ENCODE measurements around the gene WNT7A.
"Not testable (repeated sequence)": the region's sequence is repeated elsewhere in the genome, so short reads cannot be mapped to it uniquely, and the experiment has no call there.

WNT7A gene

GRCh38 chr3:13865106-13865505, 14.8 kb downstream of the WNT7A start:
- no peak for DNase-seq

GRCh38 chr3:13863965-13864595, 15.8 kb downstream of the WNT7A start:
- no peak for DNase-seq

GRCh38 chr3:13863382-13863952, 16.4 kb downstream of the WNT7A start:
- no peak for DNase-seq

DNA sequence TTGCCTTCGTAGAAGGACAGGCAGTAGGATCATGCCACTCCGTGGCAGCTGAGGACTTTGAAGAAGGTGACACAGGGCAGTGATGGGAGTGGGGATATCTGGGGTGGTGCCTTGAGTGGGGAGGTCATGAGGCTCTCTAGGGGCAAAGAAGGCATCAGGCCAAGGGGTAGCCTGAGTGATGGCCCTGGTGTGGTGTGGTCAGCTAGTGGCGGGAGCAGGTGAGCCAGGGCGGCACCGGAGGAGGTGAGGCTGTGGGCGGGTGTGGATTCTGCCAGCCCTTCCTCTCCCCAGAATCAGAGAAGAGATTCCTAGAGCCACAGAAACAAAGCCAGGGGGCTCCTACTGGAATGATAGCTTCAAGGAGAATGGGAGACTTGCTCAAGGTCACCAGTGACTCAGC, 18.4 kb downstream of the WNT7A start:
- DNase-seq: no peak

GRCh38 chr3:13860001-13860400, 19.9 kb downstream of the WNT7A start:
- no peak for DNase-seq

DNA sequence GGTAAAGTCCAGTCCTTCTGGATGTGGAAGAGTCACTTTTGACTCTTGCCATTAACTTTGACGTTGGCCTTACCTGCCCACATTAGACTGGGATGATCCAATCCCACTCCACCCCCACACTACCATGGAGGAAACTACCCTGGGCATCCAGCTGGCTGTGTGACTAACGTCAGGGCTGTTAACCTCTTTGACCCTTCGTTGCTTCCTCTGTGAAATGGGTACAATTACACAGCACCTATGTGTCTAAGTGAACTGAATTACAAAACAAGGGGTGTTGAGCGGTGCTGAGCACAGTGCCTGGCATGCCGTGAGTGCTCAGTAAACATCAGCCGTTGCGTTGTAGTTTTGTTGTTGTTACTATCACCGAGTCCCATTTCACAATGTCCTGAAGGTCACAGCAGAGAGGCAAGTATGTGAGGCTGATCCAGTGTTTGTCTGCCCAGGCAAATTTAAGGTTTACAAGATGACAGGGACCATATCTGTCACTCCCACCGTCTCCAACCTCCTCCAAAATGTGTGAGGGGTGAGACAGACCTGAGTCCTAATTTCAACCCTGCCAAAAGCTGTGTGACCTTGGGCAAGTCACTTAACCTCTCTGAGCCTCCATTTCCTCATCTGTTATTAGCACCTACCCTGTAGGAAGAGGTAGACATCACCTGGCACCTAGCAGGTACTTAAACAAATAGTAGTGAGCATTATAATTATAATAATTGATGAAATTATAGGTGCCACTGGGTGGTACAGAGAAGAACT, 20.9 kb downstream of the WNT7A start:
- DNase-seq: no peak

GRCh38 chr3:13857702-13858380, 22.0 kb downstream of the WNT7A start:
- DNase-seq: no peak

GRCh38 chr3:13856628-13857027, 23.2 kb downstream of the WNT7A start:
- DNase-seq: not testable (repeated sequence)

DNA sequence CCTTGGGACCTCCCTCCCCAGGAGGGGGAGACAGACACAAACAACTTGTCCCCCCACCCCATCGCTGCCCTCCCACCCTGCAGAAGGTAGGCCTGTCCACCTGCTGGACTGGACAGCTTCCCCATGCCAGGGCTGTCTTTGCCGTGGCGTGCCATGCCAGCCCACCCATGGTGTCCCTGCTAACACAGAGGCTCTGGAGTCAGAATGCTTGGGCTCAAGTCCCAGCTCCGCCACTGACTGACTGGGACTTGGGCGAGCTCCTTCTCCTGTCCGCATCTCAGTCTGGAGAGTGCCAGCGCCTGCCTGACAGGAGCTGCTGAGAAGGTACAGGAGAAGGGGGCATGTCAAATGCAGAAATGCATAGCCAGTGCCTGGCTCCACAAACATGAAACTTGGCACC, 23.9 kb downstream of the WNT7A start:
- no peak for DNase-seq

GRCh38 chr3:13854492-13854891, 25.4 kb downstream of the WNT7A start:
- DNase-seq: no peak

DNA sequence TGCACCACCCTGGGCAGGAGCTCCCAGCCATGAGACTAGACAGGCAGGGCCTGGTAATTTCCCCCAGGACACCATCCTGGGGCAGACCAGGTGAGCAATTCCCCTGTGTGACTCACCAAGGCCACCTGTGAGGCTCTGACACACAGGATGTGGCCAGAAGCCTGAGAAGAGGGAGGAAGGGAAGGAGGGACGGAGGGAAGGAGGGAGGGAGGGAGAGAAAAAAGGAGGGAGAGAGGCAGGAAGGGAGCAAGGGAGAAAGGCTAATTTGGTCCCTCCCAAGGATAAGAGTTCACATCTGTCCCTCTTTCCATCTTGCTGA, 25.9 kb downstream of the WNT7A start:
- peak; percentile 8 for DNase-seq

- no peak for DNase-seq
Measured at GRCh38 chr3:13853256-13853977, 26.5 kb downstream of the WNT7A start.

- DNase-seq: no peak
Measured at GRCh38 chr3:13852638-13853009, 27.2 kb downstream of the WNT7A start.

GRCh38 chr3:13851997-13852637, 27.8 kb downstream of the WNT7A start:
- DNase-seq: no peak

GRCh38 chr3:13851091-13851849, 28.6 kb downstream of the WNT7A start:
- DNase-seq: no peak

- DNase-seq: no peak
Measured at GRCh38 chr3:13850161-13850945, 29.5 kb downstream of the WNT7A start.

DNA sequence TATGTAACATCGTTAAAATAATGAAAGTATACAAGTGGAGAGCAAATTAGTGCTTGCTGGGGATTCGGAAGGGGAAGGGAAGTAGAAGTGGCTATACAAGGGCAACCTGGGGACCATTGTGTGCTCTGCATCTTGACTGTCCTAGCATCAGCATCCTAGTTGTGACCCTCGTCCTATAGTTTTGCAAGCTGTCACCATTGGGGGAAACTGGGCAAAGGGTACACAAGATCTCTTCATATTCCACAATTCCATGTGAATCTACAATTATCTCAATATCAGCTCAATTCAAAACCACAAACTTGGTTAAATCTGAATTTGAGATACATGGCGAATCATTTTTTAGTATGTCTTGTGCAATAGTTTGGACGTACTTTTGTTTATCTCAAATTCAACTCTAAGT, 30.9 kb downstream of the WNT7A start:
- DNase-seq: no peak

DNA sequence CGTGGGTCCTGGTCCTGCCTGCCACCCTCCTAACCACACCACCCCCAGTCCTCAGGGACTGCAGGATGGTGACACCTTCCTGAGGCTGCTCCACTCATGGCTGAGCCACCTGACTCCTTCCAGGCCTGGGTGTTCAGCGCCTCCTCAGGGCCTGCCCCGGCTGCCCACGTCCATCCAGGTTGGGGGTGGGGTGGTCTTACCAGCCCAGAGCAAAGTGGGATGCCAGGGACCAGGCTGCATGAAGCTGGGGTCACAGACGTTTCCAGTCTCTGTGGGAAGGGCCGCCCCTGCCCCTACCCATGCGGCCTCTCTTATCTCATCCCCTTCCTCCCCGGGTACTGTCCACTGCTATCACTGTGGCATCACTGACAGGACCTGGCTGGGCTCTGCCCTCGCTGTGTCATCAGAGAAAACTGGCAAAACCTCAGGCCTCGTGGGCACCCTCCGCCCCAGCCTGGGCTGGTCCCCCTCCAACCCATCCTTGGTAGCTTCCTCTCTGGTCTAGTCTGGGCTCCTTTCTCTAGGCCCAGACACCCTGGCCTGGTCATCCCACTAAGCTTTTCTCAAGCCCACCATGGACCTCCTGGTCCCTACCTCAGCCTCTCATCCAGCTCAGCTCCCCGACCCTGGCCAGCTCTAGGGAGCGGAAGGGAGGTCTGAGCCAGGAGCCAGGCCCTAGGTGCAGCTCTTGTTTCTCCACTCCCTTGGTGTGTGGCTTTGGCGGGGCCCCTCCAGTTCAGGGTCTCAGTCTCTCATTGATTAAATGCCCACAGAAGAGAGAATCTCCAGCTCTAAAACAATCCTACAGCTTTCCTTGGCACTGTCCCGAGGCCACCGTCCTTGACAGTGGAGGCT, 32.9 kb downstream of the WNT7A start:
- no peak for DNase-seq

GRCh38 chr3:13846238-13846637, 33.6 kb downstream of the WNT7A start:
- no peak for DNase-seq

DNA sequence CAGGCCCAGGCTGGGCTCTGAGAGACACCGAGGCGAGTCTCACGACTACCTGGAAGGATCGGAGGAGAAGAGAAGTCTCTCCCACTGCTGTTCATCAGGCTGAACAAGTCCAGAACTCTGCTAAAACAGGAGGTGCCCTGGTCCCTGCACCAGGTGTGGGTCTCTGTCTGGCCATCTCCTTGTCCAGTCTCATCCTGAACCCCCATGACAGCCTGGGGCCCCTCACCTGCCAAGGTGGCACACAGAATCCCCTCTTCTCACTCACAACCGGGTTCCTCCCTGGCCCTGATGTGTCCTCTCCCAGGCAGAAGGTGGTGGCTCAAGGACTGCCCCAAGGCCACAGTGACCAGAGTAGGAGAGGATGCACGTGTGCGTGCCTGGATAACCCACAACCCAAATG, 34.1 kb downstream of the WNT7A start:
- DNase-seq: no peak

Data from CD4-positive, alpha-beta T cell treated with Interleukin-10 for 1 hour (primary cell).